PC-9 (cell line): ENCODE results near the gene KLHL35.

Experiments
- EZH2 ChIP-seq: fragments of 200-600 bp; sonication (generic); IDR thresholded peaks from 2 replicates; pipeline ENCODE4 v1.8.0; 2017; ENCODE audit warnings: antibody characterized with exemption, low read depth
- TF ChIP-seq, protein P1 (sequence below): fragments of 200-600 bp; sonication (generic); conservative IDR thresholded peaks from 2 replicates; pipeline ENCODE4 v1.6.1; 2017; ENCODE audit warnings: mixed run types, antibody characterized with exemption, mild to moderate bottlenecking, moderate library complexity

DNA sequence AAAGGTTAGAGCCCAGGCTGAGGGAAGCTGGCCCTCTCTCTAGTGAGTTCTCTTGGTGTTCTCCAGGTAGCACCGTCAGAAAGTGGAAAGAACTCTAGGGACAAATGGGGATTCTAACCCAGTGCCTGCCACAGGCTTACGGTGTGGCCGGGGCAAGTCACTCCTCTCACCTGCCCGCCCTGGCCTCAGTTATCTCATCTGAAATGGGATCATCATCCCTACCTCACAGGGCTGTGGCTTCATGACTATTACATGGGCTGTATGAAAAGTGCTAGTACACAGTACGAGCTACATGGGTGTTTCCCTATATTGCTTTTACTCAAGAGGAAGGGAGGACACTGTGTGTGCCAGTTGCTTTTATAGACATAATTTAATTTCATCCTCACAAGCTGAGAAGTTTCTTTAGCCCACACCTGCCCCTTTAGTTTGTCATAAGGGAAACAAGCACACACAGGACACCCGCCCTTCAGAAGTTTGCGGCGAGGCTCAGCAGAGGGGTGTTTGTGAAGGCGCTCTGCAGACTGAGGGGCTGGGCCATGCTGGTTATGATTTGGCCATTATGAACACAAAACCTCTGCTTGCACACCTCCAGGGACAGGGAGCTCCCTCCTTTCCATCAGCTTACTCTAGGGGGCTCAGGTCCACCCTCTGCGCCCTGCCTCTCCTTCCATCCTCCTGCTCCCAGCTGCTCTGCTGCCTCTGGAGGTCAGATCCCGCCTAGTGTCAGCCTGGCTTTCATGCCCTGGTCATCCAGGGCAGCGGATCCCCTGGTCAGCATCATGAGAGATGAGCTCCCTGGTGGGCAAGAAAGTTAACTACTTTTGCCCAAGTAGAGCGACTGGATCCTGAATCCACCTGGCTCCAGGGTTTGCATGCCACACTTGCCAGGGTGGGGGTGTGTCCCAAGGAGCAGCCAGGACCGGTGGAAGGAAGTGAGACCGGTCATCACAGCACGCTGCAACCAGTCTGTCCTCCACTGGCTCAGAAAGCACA lies 1.2 kb downstream of the KLHL35 start:
- no peak for TF ChIP-seq EZH2
- TF ChIP-seq, protein P1, sequence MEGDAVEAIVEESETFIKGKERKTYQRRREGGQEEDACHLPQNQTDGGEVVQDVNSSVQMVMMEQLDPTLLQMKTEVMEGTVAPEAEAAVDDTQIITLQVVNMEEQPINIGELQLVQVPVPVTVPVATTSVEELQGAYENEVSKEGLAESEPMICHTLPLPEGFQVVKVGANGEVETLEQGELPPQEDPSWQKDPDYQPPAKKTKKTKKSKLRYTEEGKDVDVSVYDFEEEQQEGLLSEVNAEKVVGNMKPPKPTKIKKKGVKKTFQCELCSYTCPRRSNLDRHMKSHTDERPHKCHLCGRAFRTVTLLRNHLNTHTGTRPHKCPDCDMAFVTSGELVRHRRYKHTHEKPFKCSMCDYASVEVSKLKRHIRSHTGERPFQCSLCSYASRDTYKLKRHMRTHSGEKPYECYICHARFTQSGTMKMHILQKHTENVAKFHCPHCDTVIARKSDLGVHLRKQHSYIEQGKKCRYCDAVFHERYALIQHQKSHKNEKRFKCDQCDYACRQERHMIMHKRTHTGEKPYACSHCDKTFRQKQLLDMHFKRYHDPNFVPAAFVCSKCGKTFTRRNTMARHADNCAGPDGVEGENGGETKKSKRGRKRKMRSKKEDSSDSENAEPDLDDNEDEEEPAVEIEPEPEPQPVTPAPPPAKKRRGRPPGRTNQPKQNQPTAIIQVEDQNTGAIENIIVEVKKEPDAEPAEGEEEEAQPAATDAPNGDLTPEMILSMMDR, result no peak
